Endothelial cell of hepatic sinusoid (primary cell): Measurements from ENCODE around the gene SIGLEC1.

Source experiments
- in situ Hi-C: cut with HindIII; loops from 2 replicates; pipeline ENCODE4 v1.10.0; 2017; ENCODE audit warnings: low sequenced_read_pairs

Gene SIGLEC1

DNA sequence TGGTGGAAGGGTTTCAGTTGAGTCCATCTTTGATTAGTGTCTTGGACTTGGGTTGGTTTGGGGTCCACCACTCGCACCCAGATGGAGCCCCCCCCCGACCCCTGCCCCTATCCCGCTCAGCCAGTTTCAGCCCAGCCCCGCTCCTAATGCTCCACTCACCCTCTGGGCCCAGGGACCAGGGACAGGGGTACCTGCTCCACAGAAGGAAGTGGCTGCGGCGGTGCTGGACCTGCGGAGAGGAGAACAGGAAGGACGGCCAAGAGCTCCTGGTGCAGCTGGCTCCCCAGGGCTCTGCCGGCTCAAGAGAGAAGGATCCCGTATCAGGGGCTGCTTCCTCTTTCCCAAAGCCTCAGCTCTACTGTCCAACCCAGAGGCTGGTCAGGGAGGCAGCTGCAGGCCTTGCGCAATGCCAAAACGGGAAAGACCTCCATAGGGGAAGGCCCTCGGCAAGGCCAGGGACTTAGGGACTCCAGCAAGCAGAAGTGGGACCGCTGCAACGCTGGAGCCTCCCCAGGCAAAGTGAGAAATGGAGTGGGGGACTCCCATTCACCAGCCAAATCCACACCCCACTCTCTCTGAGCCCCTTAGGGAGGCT lies at the start of gene SIGLEC1:
TSS of gene SIGLEC1 (minus strand) at position 322 of the 595 bp plus-strand sequence. CDS start 5,472 bp downstream, outside the sequence.
- in situ Hi-C loops = no loop called here

DNA sequence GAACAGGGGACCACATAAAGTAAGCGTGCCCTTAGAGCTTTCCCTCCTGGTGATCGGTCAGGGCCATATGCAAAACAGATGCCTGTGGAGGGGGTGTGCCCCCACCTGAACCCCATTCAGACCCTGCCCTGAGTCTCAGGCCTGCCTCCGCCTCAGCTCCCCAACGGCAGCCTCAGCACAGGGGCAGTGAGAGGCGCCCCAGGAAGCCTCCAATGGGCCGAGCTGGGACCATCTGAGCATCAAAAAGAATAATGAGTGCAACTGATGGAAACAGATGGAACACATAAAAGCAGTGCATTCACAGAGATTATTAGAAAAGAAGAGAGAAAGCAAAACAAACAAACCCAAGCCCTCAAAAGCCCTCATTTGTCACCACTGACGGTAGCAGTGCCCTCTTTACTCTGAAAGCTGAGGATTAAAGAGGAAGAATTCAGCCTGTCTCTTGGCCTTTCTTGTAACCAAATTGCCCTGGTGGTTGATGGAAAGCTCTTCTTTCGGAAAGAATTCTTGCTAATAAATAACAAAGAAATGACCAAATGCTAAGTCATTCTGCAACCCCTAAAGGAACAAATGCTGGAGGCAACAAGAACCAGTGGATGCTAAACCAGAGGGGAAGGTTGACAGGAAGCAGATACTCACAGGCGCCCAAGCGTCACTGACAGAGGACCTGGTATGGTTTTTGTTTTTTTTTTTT lies 48.4 kb upstream of the SIGLEC1 start:
- in situ Hi-C loops = no loop called here

DNA sequence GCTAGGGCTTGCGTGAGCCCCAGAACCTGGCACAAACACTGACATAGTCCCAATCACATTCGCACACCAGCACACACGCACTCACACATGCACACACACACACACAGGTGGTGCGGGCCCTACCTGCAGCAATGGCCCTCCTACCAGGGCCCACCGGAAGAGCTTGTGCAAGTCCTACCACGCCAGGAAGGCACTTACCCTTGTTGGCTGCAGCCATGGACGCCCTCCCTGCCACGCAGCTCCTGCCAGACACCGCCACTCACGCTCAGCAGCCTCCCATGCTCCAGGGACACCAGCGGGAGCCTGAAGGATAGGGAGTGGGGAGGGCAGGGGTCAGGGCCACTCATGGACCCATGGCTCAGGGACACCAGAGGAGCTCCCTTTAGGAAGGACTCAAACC lies 47.5 kb upstream of the SIGLEC1 start:
- in situ Hi-C loops = no loop called here

DNA sequence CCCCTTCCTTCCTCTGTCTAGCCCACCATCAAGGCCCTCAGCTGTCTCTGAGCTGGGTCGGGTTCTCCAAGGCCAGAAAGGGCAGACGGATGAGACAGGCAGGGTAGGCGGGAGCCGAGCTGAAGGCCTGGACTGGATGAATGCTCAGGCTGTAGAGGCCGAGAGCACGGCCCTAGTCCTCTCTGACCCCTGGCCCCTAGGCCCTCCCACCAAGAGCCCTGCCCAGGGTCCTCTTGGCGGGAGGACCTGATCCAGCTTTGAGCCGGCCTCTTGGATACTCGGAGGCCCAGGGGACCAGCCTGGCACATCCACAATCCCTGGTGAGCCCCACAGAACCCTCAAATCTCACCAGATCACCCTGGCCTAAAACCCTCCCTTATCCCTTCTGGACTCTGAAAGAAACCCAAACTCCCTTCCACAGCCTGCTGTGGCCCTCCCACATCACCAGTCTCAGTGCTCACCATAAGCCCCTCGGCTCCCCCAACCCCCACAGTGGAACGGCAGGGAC lies 47.0 kb upstream of the SIGLEC1 start:
- in situ Hi-C loops = no loop called here

DNA sequence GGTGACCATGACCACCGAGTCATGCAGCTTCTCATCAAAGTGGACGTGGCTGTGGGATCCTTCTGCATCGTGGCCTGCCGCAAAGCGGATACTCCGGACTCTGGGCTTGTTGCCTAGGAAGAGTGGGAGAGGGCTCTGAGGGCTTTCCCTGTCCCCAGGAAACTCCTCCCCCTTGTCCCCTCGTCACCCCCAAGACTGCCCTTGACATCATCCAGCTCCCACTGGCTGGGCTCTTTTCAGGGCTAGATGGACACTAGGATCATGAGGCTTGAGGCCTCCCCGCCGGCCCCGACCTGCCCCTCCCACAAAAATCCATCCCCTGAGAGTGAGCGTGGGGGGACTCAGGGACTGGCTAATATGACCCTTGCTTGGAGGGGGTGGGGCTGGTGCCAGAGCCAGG lies 46.2 kb upstream of the SIGLEC1 start:
- in situ Hi-C loops = no loop called here

DNA sequence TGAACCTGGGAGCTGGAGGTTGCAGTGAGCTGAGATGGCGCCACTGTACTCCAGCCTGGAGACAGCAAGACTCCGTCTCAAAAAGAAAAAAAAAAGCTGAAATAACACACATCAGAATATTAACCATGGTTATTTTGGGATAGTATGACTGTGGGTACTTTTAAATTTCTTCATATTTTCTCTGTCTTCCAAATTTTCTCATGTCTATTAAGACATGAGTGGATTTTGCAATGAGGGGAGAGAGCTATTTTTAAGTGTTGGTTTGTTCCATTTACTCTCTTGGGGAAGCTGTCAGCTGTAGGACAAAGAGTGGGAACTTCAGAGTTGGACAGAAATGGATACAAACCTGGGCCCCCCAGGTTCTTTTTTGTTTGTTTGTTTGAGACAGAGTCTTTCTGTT lies 44.9 kb upstream of the SIGLEC1 start:
- in situ Hi-C loops = no loop called here

DNA sequence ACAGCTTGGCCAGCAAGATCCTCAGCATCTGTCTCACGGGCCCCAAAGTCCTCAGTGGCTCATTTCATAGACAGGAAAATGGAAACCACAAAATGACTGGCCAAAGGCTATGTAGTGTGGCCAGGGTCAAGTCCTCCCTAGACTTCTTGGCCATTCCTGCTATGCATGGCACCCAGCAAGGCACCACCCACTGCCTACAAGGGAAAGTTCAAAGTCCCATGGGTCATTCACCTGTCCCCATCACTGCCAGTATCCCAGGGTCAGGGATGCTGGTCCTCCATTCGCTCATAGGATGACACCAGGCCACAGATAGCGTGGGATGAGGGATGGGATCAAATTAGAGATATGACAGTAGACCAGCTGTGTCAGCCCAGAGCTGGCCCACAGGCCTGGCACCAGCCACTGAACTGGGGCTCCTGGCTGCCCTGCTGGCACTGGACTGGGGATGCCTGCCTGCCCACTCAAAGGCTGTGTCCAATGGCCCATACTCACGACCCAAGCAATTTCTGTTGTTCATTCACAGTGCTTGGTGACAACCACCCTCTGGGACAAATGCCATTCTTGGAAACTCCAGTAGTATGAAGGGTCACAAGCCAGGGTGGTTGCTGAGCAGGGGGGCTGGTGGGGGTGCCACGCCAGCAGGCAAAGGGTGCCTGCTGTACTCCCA lies 43.5 kb upstream of the SIGLEC1 start:
- in situ Hi-C loops = no loop called here

DNA sequence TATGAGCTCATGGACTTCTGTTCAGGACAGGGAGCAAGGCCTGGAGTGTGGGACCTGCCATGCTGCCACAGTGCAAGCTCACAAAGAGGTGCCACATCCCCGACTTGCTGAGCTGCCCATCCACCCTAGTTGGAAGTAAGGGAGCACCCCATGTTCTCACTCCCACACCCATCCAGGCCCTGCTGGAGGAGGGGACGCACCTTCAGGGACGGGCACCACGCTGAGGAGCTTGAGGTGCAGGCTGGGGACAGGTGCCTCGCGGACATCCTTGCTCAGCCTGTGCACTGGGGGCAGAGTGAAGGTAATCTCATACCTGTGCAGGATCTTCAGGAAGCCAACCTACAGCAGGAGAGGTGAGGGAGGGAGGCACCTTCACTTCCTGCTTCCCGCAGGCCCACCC lies 42.9 kb upstream of the SIGLEC1 start:
- in situ Hi-C loops = no loop called here

DNA sequence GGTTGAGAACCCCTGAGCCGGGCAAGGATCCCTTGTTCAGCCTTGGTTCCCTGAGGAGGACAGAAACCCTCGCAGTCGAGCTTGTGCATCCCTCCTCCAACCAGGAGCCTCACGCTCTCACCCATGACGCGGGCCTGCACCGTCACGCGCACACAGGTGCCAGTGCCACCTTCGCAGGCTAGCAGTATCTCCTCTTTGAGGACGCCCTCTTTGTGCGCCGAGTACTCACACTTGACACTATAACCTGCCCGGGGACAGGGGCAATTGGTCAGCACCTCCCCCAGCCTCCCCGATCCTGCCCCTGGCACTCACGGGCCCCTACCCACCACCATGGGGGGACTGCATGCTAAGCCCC lies 41.9 kb upstream of the SIGLEC1 start:
- in situ Hi-C loops = no loop called here

DNA sequence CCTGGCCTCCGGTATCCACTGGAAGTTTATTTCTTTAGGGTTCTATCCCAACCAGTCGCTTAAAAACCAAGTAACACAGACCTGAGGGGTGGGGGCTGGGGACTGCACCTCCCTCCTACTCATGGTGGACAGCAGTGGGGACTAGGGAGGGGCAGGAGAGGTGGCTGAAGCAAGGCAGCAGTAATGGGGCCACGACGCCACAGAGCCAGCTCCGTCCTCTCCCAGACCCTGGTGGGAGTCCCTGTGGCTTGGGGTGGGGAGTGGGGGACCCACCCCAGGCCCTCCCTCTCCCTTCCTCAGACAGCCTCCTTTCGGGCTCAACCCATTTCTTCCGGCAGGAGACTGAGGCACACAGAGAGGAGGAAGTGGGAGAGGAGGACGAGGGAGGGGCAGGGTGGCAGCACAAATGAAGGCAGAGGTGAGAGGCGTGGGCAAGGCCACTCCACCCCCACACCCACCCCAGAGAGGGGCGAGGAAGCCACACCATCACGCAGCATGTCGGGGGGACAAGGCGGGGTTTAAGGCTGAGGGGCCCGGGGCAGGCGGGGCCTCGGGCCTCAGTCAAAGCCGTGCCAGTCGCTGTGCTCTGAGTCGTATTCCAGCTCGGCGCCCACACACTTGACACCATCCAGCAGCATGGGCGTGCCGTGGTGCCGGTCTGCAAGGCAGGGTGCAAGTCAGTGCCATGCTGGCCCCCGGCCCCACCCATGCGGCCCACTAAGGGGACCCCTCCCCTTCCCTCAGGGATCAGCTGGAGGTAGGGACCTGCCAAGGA lies 41.3 kb upstream of the SIGLEC1 start:
- in situ Hi-C loops = no loop called here

DNA sequence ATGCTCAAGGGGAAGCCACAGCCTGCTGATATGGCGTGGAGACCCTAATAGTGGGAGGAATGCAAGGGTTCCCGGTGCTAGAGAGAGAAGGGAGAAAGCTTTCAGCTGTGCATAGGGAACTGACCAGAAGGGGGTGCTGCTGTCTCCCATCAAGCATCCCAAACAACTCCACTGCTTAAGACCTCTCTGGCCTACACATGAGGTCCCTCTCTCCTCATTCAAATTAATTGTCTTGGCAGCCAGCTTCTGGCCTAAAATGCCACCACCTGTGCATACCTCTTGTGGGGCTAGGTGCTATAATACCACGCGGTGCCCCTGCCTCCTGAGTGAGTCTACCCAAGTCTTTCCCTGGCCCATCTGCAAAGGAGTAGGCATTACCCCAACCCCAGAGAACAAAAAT lies 40.7 kb upstream of the SIGLEC1 start:
- in situ Hi-C loops = no loop called here

DNA sequence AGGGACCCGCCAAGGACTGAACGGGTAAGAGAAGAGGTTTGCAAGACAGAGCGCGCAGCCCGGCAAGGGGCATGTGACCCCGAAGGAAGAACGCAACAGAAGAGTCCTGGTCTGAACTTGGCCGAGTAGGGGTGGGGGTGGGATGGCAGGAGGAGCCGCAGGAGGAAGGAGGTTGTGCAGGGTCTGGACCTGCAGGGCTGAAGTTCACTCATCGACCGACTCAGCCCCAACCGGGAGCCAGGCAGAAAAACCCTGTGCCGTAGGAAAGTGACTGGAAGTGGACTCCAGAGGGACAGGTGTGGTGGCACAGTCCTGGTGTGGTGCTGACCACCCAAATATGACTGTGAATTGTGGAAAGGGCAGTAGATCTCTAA lies 40.0 kb upstream of the SIGLEC1 start:
- in situ Hi-C loops = no loop called here

DNA sequence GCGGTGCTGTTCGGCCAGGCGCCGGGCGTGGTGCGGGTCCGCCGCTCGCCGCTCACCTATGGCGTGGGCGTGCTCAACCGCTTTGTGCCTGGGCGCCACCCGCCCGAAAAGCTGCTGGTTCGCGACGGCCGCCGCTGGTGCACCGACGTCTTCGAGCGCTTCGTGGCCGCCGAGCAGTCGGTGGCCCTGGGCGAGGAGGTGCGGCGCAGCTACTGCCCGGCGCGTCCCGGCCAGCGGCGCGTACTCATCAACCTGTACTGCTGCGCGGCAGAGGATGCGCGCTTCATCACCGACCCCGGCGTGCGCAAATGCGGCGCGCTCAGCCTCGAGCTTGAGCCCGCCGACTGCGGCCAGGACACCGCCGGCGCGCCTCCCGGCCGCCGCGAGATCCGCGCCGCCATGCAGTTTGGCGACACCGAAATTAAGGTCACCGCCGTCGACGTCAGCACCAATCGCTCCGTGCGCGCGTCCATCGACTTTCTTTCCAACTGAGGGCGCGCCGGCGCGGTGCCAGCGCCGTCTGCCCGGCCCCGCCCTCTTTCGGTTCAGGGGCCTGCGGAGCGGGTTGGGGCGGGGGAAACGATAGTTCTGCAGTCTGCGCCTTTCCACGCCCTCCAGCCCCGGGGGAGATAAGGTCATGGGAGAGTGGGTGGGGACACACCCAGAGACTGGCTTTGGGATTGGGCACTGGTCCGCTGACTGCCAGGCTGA lies 39.4 kb upstream of the SIGLEC1 start:
- in situ Hi-C loops = no loop called here

DNA sequence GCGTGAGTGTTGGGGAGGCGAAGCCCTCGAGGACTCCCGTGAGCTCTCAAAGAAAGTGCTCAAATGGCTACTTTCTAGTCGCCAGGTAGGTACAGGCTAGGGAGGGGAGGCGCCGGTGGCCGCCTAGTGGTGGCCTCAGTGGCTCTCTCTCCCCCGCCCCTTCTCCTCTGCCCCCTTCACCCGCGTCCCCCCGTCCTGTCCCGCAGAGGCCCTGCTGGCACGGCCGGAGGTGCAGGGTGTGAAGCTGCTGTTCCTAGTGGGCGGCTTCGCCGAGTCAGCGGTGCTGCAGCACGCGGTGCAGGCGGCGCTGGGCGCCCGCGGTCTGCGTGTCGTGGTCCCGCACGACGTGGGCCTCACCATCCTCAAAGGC lies 38.9 kb upstream of the SIGLEC1 start:
- in situ Hi-C loops = no loop called here

DNA sequence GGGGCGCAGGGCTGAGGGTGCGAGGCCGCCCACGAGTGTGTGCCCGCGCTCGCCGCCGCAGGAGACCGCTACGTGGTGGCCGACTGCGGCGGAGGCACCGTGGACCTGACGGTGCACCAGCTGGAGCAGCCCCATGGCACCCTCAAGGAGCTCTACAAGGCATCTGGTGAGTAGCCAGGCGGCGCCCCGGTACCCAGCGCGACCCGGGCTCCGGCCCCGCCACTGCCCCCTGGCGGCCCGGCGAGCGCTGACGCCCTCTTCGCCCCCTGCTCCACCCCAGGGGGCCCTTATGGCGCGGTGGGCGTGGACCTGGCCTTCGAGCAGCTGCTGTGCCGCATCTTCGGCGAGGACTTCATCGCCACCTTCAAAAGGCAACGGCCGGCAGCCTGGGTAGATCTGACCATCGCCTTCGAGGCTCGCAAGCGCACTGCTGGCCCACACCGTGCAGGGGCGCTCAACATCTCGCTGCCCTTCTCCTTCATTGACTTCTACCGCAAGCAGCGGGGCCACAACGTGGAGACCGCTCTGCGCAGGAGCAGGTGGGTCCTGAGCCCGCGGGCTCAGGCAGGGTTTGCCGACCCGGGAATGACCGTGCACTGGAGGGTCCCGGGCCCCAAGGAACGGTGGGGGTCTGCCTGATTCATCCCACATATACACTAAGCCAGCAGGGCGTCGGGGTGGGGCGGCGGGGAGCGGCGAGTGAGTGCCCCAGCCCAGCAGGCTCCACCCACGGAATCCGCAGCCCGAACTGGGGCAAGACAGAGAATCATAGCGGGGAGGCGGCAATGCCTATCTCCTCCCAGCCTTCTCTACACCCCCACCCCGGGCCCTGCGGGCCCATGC lies 37.5 kb upstream of the SIGLEC1 start:
- in situ Hi-C loops = no loop called here

DNA sequence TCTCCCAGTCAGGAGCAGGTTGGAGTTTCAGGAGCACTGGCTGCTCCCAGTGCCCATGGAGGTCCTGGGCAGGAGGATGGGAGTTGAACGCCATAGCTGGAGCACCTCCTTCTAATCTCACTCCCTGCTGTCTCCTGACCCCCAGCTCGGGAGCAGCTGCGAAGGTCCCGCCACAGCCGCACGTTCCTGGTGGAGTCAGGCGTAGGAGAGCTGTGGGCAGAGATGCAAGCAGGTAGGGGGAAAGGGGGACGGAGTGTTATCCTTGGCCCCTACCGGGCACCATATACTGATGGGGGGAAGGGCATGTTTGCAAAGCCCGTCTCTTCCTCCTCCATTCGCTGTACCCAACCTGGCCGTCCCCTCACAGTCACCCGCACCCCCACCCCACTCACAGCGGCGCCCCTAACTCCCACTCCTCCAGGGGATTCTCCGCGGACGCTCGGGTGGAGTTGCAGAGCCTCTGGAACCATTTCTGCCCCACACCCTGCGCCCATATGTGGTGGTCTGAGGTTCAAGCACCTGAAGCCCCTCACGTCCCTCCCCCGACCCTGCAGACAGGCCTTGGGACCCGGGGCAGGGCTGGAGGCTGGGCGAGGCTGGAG lies 36.8 kb upstream of the SIGLEC1 start:
- in situ Hi-C loops = no loop called here

DNA sequence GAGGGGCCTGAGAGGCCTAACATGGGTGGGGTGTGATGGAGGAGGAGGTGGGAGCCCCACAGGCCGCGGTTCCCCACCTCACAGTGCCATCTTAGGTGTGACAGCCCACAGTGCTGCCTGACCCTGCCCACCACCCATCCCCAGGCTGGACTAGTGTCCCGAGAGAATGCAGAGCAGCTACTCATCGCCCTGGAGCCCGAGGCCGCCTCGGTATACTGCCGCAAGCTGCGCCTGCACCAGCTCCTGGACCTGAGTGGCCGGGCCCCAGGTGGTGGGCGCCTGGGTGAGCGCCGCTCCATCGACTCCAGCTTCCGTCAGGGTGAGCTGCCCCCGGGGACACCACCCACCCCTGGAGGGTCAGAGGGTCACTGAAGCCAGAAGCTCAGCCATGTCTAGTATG lies 35.7 kb upstream of the SIGLEC1 start:
- in situ Hi-C loops = no loop called here

DNA sequence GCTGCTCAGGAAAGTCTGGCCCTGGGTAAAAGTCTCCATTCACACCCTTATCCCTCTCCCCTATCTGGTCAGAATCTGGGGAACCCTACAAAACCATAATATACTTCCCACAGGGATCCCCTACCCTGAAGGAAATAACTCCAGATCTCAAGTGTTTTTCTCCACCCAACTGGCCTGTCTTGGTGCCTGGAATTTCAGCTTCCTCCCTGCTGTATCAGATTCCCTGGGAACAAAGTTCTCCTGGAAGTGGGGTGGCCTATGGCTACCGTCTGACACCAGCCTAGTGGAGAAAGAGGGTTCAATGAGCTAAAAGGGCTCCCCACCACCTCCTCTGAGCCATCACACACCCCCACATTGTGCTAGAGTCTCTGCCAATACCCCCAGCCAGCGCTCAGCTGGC lies 35.1 kb upstream of the SIGLEC1 start:
- in situ Hi-C loops = no loop called here

DNA sequence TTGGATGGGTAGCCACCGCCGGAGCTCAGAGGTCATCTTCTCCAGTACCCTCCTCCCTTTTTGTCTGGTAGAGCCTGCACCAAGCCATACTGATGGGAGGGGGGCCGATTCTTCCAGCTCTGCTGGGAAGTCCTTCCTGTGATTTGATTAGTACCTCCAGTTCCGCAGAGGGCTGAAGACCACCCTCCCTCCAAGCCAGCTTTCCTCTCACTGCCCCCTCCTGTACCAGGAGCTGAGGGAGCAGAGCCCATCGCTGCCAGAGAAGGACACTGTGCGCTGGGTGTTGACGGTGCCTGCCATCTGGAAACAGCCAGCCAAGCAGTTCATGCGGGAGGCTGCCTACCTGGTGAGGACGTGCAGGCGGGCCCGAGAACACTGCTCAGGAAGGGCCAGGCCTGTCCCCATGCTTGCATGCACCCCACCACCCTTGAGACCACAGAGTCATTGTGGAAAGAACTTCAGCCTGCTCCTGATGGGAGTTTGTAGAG lies 33.3 kb upstream of the SIGLEC1 start:
- in situ Hi-C loops = no loop called here
